ENCODE data around the gene NCAPD3.

DNA sequence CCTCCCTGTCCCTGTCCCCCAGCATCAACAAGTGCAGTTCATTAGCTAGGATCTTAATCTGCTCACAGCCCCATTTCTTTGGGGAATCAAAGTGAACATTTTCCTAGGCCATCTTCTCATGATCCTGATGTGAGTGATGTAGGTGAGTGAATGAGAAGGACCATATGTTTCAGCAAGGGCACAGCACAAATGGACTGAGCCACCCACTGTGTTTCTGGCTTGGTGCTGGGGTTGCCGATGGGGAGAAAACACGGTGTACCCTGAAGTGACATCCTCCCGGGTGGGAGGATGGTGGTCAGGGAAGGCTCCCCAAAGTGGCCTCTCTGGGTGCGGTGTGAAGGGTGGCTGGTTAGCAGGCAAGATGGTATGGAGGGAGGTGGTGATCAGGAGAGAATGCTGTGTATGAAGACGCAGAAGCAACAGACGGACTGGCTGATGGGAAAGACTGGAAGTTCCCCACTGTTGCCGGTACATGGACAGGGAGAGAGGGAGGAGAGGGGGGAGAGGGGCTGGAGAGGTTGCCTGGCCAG lies 82.7 kb downstream of the NCAPD3 start:
- TF ChIP-seq, protein P1, sequence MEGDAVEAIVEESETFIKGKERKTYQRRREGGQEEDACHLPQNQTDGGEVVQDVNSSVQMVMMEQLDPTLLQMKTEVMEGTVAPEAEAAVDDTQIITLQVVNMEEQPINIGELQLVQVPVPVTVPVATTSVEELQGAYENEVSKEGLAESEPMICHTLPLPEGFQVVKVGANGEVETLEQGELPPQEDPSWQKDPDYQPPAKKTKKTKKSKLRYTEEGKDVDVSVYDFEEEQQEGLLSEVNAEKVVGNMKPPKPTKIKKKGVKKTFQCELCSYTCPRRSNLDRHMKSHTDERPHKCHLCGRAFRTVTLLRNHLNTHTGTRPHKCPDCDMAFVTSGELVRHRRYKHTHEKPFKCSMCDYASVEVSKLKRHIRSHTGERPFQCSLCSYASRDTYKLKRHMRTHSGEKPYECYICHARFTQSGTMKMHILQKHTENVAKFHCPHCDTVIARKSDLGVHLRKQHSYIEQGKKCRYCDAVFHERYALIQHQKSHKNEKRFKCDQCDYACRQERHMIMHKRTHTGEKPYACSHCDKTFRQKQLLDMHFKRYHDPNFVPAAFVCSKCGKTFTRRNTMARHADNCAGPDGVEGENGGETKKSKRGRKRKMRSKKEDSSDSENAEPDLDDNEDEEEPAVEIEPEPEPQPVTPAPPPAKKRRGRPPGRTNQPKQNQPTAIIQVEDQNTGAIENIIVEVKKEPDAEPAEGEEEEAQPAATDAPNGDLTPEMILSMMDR (IDR thresholded peaks at IDR 0.05) = no peak
- TF ChIP-seq RELA (CRISPR knock-in tag; IDR thresholded peaks at IDR 0.05; ENCODE audit: borderline replicate concordance) = no peak
- TF ChIP-seq ZNF263 (CRISPR knock-in tag; IDR thresholded peaks at IDR 0.05; ENCODE audit: low read depth) = no peak
- no peak for TF ChIP-seq TEAD4 (CRISPR knock-in tag; IDR thresholded peaks at IDR 0.05)
- TF ChIP-seq, protein P2, sequence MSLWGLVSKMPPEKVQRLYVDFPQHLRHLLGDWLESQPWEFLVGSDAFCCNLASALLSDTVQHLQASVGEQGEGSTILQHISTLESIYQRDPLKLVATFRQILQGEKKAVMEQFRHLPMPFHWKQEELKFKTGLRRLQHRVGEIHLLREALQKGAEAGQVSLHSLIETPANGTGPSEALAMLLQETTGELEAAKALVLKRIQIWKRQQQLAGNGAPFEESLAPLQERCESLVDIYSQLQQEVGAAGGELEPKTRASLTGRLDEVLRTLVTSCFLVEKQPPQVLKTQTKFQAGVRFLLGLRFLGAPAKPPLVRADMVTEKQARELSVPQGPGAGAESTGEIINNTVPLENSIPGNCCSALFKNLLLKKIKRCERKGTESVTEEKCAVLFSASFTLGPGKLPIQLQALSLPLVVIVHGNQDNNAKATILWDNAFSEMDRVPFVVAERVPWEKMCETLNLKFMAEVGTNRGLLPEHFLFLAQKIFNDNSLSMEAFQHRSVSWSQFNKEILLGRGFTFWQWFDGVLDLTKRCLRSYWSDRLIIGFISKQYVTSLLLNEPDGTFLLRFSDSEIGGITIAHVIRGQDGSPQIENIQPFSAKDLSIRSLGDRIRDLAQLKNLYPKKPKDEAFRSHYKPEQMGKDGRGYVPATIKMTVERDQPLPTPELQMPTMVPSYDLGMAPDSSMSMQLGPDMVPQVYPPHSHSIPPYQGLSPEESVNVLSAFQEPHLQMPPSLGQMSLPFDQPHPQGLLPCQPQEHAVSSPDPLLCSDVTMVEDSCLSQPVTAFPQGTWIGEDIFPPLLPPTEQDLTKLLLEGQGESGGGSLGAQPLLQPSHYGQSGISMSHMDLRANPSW (CRISPR knock-in tag; conservative IDR thresholded peaks at IDR 0.05; ENCODE audit: low read depth) = no peak
